ENCODE data around the gene ST8SIA1. TPM values are rescaled to one million over a fixed set of nuclear protein-coding genes. Genes with fewer than 3 reads are reported as not detected.
"Not testable (repeated sequence)": the region's sequence is repeated elsewhere in the genome, so short reads cannot be mapped to it uniquely, and the experiment has no call there.

ST8SIA1 gene, protein sequence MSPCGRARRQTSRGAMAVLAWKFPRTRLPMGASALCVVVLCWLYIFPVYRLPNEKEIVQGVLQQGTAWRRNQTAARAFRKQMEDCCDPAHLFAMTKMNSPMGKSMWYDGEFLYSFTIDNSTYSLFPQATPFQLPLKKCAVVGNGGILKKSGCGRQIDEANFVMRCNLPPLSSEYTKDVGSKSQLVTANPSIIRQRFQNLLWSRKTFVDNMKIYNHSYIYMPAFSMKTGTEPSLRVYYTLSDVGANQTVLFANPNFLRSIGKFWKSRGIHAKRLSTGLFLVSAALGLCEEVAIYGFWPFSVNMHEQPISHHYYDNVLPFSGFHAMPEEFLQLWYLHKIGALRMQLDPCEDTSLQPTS
- 10 to 100 TPM in 2 of 5 donors, 1 to 10 TPM in 3; 8.0 to 13.4 (median 9.6) TPM for polyA plus RNA-seq (ENCODE audit: insufficient read depth in 1 of 5, insufficient read length in 5 of 5, low replicate concordance in 1 of 5)
- long read RNA-seq, donor 1, full-length matches to known transcripts: 6 of 6 reads
- long read RNA-seq, donor 1, partial matches to known transcripts: 0 of 6 reads
- long read RNA-seq, donor 1, other reads (novel, unspliced or antisense): 0 of 6 reads
- long read RNA-seq, donor 2, full-length matches to known transcripts: 1 of 1 reads
- long read RNA-seq, donor 2, partial matches to known transcripts: 0 of 1 reads
- long read RNA-seq, donor 2, other reads (novel, unspliced or antisense): 0 of 1 reads
- long read RNA-seq, donor 3, full-length matches to known transcripts: 3 of 69 reads
- long read RNA-seq, donor 3, partial matches to known transcripts: 34 of 69 reads
- long read RNA-seq, donor 3, other reads (novel, unspliced or antisense): 32 of 69 reads
- long read RNA-seq, donor 4: 0 reads
- long read RNA-seq, donor 5, full-length matches to known transcripts: 3 of 3 reads
- long read RNA-seq, donor 5, partial matches to known transcripts: 0 of 3 reads
- long read RNA-seq, donor 5, other reads (novel, unspliced or antisense): 0 of 3 reads
- long read RNA-seq, donor 6, full-length matches to known transcripts: 2 of 37 reads
- long read RNA-seq, donor 6, partial matches to known transcripts: 35 of 37 reads
- long read RNA-seq, donor 6, other reads (novel, unspliced or antisense): 0 of 37 reads
- long read RNA-seq, donor 7, full-length matches to known transcripts: 5 of 5 reads
- long read RNA-seq, donor 7, partial matches to known transcripts: 0 of 5 reads
- long read RNA-seq, donor 7, other reads (novel, unspliced or antisense): 0 of 5 reads
- long read RNA-seq, donor 8, full-length matches to known transcripts: 3 of 3 reads
- long read RNA-seq, donor 8, partial matches to known transcripts: 0 of 3 reads
- long read RNA-seq, donor 8, other reads (novel, unspliced or antisense): 0 of 3 reads

DNA sequence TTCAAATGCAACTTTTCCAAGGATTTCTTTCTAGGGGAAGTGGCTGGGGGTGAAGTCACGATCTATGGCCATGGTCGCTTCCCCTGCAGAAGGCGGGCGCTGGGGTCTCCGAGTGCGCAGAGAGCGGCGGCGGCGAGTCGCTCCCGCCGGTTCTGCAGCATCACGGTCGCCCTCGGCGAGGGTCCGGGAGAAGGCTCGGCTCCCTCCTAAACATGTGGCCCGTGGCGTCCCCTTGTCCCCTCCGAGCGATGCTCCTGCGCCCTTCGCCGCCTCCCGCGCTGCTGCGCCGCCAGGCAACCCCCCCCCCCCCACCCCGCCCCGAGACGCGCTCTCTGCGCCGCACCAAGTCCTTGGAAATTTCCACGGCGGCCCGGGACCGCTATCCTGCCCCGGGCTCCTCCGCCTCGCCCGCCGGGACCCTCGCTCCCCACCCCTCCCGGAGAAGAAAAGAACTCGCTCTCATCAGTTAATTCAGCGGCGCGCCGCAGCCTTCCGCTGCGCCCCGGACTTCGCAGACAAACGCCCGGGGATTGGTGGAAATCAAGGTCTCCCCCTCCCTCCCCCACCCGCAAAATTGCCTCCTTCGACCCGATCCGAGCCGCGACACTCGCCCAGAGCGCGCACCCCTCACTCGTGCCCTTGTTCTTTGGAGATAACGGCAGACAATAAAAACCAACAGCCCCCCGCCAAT lies at the start of gene ST8SIA1:
TSS of gene ST8SIA1 (minus strand) at position 298 of the 691 bp plus-strand sequence. CDS start 475 bp downstream, outside the sequence.
- DNase-seq: peak; percentile 45 to 57

DNA sequence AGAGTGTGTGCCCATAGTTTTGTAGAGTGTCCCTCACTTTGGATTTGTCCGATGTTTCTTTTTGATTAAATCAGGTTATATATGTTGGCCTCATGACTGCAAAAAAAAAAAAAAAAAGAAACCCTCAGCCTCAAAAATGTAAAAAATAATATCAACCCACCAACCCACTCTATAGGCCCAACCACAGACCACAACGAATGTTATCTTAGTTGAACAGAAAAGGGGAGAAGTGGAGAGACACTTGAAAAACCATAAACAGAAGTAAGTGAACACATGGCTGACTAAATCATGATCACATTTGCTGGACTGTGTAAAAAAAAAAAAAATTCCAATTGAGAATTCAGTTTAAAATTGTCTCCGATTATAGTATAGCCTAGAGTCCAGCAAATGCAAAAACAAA lies 45.5 kb upstream of the ST8SIA1 start:
- no peak for DNase-seq

- no peak for DNase-seq
Observed at GRCh38 chr12:22377731-22378496, 43.4 kb upstream of the ST8SIA1 start.

DNA sequence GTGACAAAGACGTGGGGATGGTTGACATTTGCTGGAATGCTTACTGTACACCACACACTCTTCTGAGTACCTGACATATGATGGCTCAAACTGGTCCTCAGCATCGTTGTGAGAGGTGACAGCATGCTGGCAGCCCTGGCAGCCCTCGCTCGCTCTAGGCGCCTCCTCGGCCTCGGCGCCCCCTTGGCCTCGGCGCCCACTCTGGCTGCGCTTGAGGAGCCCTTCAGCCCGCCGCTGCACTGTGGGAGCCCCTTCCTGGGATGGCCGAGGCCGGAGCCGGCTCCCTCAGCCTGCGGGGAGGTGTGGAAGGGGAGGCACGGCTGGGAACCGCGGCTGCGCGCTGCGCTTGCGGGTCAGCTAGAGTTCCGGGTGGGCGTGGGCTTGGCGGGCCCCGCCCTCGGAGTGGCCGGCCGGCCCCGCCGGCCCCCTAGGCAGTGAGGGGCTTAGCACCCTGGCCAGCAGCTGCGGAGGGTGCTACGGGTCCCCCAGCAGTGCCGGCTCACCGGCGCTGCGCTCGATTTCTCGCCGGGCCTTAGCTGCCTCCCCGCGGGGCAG lies 42.2 kb upstream of the ST8SIA1 start:
- DNase-seq: not testable (repeated sequence)

GRCh38 chr12:22374508-22374907 lies 40.0 kb upstream of the ST8SIA1 start:
- no peak for DNase-seq

DNA sequence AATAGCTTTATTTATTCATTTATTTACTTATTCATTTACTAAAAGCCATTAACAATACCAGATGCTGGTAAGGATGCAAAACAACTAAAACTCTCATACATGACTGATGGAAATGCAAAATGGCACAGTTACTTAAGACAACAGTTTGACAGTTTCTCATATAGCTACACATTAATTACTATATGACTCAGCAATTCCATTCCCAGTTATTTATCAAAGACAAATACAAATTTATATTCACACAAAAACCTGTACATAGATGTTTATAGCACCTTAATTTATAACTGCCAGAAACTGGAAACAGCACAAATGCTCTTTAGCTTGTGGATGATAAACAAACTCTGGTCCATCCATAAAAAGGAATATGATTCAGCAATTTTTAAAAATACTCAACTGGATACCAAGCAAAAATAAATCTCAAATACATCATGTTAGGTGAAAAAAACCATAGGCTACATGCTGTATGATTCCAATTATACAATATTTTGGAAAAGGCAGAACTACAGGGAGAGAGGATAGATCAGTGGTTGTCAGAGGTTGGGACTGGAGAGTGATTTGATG lies 37.9 kb upstream of the ST8SIA1 start:
- DNase-seq: no peak

GRCh38 chr12:22366181-22366580 lies 31.7 kb upstream of the ST8SIA1 start:
- DNase-seq: no peak

DNA sequence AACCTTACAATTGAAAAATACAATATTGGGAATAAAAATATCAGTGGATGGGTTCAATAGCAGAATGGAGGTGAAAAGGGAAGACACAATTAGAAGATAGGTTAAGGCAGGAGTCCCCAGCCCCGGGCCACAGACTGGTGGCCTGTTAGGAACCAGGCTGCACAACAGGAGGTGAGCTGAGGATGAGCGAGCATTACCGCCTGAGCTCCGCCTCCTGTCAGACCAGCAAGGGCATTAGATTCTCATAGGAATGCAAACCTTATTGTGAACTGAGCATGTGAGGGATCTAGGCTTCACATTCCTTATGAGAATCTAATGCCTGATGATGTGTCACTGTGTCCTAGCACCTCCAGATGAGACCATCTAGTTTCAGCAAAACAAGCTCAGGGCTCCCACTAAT lies 27.3 kb upstream of the ST8SIA1 start:
- no peak for DNase-seq

DNA sequence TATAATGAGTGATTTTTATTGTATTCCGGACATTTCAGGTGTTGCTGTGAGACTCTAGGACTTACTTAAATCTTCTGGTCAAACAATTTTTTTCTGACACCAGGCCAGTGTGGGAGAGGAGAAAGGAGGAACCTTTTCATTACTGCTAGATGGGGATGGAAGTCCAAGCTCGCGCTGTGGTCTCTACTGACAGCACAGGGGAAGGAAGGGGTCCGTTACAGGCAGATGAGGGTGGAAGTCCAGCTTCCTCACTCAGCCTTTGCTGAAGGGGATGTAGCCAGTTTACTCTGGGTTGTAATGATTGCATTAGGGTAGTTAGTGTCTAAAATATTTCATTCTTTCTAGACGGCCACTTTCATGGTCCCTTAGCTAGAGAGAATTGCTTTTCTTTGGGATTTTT lies 26.3 kb upstream of the ST8SIA1 start:
- DNase-seq: no peak

DNA sequence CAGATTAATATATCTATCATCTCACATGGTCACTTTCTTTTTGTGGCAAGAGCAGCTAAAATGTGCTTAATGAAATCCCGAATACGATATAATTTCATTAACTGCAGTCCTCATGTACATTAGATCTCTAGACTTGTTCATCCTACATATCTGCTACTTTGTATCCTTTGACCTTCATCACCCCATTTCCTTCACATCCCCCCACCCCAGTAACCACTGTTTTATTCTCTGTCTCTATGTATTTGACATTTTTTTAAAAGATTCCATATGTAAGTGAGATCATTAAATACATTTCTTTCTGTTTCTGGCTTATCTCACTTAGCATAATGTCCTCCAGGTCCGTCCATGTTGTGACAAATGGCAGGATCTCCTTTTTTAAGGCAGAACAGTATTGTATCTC lies 23.0 kb upstream of the ST8SIA1 start:
- DNase-seq: no peak

GRCh38 chr12:22356231-22356630 lies 21.7 kb upstream of the ST8SIA1 start:
- DNase-seq: no peak

DNA sequence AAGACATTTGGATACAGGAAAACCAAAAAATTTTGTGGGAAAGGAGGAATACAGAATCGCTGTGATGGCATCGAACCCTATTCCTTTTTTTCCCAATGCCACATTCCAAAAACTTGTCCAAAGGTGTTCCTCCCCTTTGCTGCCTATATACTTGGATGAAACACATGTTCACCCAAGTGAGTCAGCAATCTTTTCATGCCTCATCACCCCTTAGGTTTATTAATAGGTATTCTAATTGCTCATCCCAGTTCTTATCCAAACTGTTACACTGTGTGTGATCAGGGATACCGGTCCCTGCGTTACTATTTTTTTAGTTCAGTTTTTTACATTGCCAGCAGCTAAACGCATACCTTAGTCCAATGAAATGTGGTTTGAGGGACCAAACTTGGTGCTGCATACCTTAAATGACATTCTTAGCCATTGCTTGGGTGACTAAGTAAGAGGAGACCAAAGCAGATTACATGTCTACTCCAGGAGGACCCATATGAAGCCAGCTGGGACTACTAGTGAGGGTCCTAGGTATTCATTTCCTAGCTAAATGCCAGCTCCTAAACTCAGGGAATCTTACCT lies 20.6 kb upstream of the ST8SIA1 start:
- no peak for DNase-seq

DNA sequence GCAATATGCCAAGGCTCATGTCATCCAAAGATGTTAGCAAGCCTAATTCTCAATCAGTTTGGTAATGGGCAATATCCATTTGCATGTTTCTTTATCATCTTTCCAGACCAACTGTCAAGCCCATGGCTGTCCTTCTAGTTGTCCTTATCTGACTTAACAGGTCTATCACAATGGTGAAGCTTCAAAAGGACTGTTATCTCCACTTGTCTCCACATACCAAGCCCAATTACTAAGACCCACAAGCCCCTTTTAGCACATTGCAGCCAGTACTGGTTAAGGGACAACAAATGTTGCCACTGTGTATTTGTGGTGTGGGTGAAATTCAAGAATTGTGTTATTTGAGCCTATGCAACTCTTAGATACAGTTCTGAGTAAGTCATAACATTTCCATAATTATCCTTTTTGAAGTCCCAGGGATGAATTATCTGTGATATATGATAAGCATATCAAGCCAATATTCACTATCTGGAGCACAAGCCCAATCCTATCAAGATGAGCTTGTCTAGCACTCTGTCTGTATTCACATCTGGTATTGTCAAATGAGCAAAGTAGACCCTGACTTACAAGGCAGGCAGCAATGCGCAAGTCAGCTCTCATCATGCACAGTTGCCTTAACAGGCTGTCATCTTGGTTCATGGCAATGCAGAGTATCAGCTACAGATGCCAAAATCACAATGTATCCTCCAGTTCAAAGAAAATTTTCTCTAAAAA lies 19.3 kb upstream of the ST8SIA1 start:
- no peak for DNase-seq

DNA sequence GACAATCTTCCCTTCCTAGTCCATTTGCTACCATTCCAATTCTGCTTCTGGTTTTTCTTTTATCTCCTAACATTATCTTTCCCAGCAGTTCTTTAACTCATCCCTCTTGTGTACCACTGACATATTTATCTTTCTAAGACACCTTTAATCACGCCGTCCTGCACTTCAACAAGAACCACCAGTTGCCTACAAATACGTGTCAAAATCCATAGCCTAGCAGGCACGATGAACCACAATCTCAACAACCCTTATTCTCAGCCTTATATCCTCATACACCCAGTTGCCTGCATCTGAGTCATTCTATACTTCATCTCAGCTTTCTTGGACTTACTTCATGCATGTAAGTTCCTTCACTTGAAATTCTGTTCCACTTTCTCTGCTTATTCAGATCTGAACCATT lies 16.4 kb upstream of the ST8SIA1 start:
- no peak for DNase-seq

DNA sequence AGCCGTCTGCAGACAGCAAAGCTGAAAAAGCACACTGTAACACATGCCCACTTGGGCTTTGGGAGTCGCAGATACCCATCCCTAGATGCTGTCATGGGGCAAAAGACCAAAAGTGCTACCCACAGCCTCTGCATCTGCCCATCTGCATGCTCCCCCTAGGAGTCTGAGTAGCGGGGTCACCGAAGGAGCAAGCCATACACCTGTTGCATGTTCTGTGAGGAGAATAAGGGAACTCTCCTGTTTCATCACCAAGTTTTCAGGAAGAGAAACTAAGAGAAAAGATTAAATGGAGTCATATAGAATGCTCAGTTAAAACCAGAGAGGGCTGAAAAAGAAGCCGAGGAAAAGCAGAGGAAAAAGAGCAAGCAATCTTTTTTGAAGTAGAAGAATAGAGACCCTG lies 13.7 kb upstream of the ST8SIA1 start:
- no peak for DNase-seq

DNA sequence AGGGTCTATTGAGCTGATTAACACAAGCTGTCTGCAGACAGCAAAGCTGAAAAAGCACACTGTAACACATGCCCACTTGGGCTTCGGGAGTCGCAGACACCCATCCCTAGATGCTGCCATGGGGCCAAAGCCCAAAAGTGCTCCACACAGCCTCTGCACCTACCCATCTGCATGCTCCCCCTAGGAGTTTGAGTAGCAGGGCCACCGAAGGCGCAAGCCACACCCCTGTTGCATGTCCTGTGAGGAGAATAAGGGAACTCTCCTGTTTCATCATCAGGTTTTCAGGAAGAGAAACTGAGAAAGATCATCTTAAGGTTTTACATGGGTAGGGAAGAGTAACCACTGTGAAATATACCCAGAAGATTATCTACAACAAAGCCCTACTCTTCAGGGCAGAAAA lies 5.6 kb upstream of the ST8SIA1 start:
- no peak for DNase-seq

GRCh38 chr12:22339691-22340090 lies 5.2 kb upstream of the ST8SIA1 start:
- DNase-seq: no peak

DNA sequence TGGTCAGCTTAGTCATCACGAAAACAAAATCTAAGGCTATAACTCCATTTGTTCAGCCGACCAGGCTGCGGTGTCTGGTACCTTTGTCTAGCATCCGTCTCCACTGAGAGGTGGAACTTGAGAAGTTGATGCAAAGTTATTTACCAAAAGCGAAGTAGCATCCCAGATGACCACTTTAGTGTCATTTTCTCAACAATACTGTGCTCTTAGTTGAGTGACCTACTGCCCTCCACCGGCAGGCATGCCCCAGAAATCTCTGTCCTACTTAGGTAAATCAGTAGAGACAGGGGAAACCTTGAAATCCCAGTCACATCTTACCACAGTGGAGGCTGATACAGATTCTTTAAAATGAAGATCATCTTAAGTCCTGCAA lies 1.3 kb upstream of the ST8SIA1 start:
- no peak for DNase-seq

All from right lung (tissue), 10 donors.